ENCODE measurements around the gene RPRD2.

DNA sequence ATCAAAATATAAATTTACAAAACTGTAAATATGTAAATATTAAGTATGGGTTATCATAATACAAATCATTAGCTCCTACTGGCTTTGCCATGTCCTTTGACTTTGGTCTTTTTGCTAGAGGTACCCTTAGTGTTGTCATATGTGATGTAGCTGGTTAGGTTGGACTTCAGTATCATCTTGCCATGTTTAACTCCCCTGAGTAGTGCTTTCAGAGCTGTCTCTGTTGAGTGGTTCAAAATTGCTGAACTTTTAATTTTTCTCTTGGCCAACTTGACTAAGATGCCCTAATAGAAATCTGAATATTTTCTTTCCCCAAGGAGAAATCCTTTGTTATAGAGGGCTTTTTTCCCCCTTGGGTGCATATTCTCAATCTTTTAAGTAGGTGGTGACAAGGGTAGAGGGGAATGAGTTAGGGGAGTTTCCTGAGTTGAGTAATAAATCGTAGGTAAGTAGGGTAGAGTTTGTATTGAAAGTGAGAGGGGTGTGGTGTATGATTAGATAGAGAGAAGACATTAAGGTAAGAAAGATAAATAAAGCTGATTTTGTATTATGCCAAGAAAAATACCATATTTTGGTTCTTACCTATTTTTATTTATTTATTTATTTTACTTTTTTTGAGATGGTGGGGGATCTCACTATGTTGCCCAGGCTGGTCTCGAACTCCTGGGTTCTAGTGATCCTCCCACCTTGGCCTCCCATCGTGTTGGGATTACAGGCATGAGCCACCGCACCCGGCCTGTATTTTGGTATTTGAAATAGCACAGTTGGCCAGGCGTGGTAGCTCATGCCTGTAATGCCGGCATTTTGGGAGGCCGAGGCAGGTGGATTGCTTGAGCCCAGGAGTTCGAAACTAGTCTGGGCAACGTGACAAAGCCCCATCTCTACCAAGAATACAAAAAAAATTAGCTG is 21.8 kb downstream of the RPRD2 start:
- TF ChIP-seq EP300 (IDR thresholded peaks at IDR 0.05), result no peak
- TF ChIP-seq, protein P1, sequence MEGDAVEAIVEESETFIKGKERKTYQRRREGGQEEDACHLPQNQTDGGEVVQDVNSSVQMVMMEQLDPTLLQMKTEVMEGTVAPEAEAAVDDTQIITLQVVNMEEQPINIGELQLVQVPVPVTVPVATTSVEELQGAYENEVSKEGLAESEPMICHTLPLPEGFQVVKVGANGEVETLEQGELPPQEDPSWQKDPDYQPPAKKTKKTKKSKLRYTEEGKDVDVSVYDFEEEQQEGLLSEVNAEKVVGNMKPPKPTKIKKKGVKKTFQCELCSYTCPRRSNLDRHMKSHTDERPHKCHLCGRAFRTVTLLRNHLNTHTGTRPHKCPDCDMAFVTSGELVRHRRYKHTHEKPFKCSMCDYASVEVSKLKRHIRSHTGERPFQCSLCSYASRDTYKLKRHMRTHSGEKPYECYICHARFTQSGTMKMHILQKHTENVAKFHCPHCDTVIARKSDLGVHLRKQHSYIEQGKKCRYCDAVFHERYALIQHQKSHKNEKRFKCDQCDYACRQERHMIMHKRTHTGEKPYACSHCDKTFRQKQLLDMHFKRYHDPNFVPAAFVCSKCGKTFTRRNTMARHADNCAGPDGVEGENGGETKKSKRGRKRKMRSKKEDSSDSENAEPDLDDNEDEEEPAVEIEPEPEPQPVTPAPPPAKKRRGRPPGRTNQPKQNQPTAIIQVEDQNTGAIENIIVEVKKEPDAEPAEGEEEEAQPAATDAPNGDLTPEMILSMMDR (IDR thresholded peaks at IDR 0.05), result no peak

Data from sigmoid colon (tissue), 4 donors.